KMS-11 (cell line): ENCODE data around the gene AIM2.

Source experiments
- H2AFZ ChIP-seq: fragments of 200-600 bp; sonication (generic); 2 replicates; pipeline ENCODE4 v1.6.1; 2016; ENCODE audit warnings: antibody characterized with exemption, mixed run types, low read depth
- H3K27ac ChIP-seq: fragments of 200-600 bp; sonication (generic); 2 replicates; pipeline ENCODE4 v1.6.1; 2016; ENCODE audit warnings: mild to moderate bottlenecking, mixed run types
- H3K27me3 ChIP-seq: fragments of 200-600 bp; sonication (generic); 2 replicates; pipeline ENCODE4 v1.6.1; 2017; ENCODE audit warnings: mild to moderate bottlenecking, low read depth, mixed run types, moderate library complexity; ENCODE audit not compliant: insufficient read depth
- H3K36me3 ChIP-seq: fragments of 200-600 bp; sonication (generic); 2 replicates; pipeline ENCODE4 v1.6.1; 2017; ENCODE audit warnings: mild to moderate bottlenecking, mixed run types; ENCODE audit not compliant: insufficient read depth
- H3K4me1 ChIP-seq: fragments of 200-600 bp; sonication (generic); 2 replicates; pipeline ENCODE4 v1.6.1; 2016; ENCODE audit warnings: mild to moderate bottlenecking, low read depth, mixed run types; ENCODE audit not compliant: poor library complexity, severe bottlenecking
- H3K4me2 ChIP-seq: fragments of 200-600 bp; sonication (generic); 2 replicates; pipeline ENCODE4 v1.7.0; 2016; ENCODE audit warnings: mild to moderate bottlenecking, mixed run types
- H3K4me3 ChIP-seq: fragments of 200-600 bp; sonication (generic); IDR thresholded peaks from 2 replicates; pipeline ENCODE4 v1.6.1; 2017; ENCODE audit warnings: low read depth, low read length, mixed read lengths; ENCODE audit not compliant: insufficient read depth
- H3K79me2 ChIP-seq: fragments of 200-600 bp; sonication (generic); 2 replicates; pipeline ENCODE4 v1.6.1; 2016; ENCODE audit warnings: low read depth, mixed run types; ENCODE audit not compliant: insufficient read depth
- H3K9ac ChIP-seq: fragments of 200-600 bp; sonication (generic); 2 replicates; pipeline ENCODE4 v1.6.1; 2016; ENCODE audit warnings: mild to moderate bottlenecking, mixed run types
- H4K20me1 ChIP-seq: fragments of 200-600 bp; sonication (generic); 2 replicates; pipeline ENCODE4 v1.6.1; 2016; ENCODE audit warnings: mild to moderate bottlenecking, mixed run types; ENCODE audit not compliant: insufficient read depth
- CTCF ChIP-seq: fragments of 200-600 bp; sonication (generic); conservative IDR thresholded peaks from 2 replicates; pipeline ENCODE4 v1.6.1; 2017; ENCODE audit warnings: low read depth, mild to moderate bottlenecking, antibody characterized with exemption, low read length, moderate library complexity, mixed read lengths

AIM2 gene

GRCh38 chr1:159092036-159092760 is 15.6 kb upstream of the AIM2 start:
- no peak overlapping the region for H3K4me2 ChIP-seq
- no peak overlapping the region for H3K9ac ChIP-seq
- H4K20me1 ChIP-seq, result no peaks in the 10 kb centered on the region
- H2AFZ ChIP-seq, result no peak overlapping the region
- no peak overlapping the region for H3K4me3 ChIP-seq
- no peaks in the 10 kb centered on the region for H3K36me3 ChIP-seq
- no peaks in the 10 kb centered on the region for H3K79me2 ChIP-seq
- no peaks in the 10 kb centered on the region for H3K27me3 ChIP-seq
- TF ChIP-seq CTCF, result no peak
- H3K4me1 ChIP-seq, result no peaks in the 10 kb centered on the region
- H3K27ac ChIP-seq, result no peak overlapping the region

- H3K4me2 ChIP-seq, result no peak overlapping the region
- no peak overlapping the region for H3K27ac ChIP-seq
- TF ChIP-seq CTCF, result no peak
- no peak overlapping the region for H3K4me3 ChIP-seq
- H3K36me3 ChIP-seq, result no peaks in the 10 kb centered on the region
- H2AFZ ChIP-seq, result no peak overlapping the region
- H4K20me1 ChIP-seq, result no peaks in the 10 kb centered on the region
- H3K79me2 ChIP-seq, result no peaks in the 10 kb centered on the region
- no peak overlapping the region for H3K9ac ChIP-seq
- no peaks in the 10 kb centered on the region for H3K27me3 ChIP-seq
- no peaks in the 10 kb centered on the region for H3K4me1 ChIP-seq
These were observed 15.1 kb upstream of the AIM2 start for GRCh38 chr1:159091607-159092031.

- H3K4me1 ChIP-seq, result no peaks in the 10 kb centered on the region
- no peaks in the 10 kb centered on the region for H4K20me1 ChIP-seq
- H3K27me3 ChIP-seq, result no peaks in the 10 kb centered on the region
- no peaks in the 10 kb centered on the region for H3K36me3 ChIP-seq
- H2AFZ ChIP-seq, result no peak overlapping the region
- H3K4me2 ChIP-seq, result no peak overlapping the region
- no peak overlapping the region for H3K27ac ChIP-seq
- H3K4me3 ChIP-seq, result no peak overlapping the region
- H3K79me2 ChIP-seq, result no peaks in the 10 kb centered on the region
- TF ChIP-seq CTCF, result no peak
- H3K9ac ChIP-seq, result no peak overlapping the region
These were observed 14.6 kb upstream of the AIM2 start for GRCh38 chr1:159091180-159091560.

GRCh38 chr1:159090286-159091179 is 14.0 kb upstream of the AIM2 start:
- H3K4me3 ChIP-seq, result no peak overlapping the region
- no peaks in the 10 kb centered on the region for H3K79me2 ChIP-seq
- H3K4me1 ChIP-seq, result no peaks in the 10 kb centered on the region
- no peak overlapping the region for H3K9ac ChIP-seq
- H3K36me3 ChIP-seq, result no peaks in the 10 kb centered on the region
- no peak overlapping the region for H3K4me2 ChIP-seq
- no peaks in the 10 kb centered on the region for H3K27me3 ChIP-seq
- no peak overlapping the region for H3K27ac ChIP-seq
- TF ChIP-seq CTCF, result no peak
- H2AFZ ChIP-seq, result no peak overlapping the region
- no peaks in the 10 kb centered on the region for H4K20me1 ChIP-seq
